ENCODE measurements around the gene ZNF502. TPM values are rescaled to one million over a fixed set of nuclear protein-coding genes. Genes with fewer than 3 reads are reported as not detected.

Gene ZNF502
- total RNA-seq, 1 donor from 2014 or later = 0.59 TPM

DNA sequence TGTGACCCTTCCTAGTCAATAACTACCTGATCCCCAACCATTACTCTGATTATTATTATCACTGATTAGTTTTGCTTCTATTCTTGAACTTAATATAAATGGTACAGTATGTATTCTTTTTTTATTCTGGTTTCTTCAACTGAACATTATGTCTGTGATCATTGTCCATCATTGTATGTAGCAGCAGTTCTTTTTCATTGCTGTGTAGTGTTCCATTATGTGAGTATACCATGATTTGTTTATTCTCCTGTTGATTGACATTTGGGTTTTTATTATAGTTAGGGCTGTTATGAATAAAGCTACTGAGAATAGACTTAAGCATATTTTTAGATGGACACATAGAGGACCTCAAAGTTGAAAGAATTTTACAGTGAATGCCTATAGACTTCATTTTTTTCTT, 51.8 kb downstream of the ZNF502 start:
- intact Hi-C loops (cut with micrococcal nuclease) = loop anchor here (10.0 kb wide), 2 partner anchors 289 to 921 kb away; partner anchors contain the start of genes SACM1L and ZNF445

DNA sequence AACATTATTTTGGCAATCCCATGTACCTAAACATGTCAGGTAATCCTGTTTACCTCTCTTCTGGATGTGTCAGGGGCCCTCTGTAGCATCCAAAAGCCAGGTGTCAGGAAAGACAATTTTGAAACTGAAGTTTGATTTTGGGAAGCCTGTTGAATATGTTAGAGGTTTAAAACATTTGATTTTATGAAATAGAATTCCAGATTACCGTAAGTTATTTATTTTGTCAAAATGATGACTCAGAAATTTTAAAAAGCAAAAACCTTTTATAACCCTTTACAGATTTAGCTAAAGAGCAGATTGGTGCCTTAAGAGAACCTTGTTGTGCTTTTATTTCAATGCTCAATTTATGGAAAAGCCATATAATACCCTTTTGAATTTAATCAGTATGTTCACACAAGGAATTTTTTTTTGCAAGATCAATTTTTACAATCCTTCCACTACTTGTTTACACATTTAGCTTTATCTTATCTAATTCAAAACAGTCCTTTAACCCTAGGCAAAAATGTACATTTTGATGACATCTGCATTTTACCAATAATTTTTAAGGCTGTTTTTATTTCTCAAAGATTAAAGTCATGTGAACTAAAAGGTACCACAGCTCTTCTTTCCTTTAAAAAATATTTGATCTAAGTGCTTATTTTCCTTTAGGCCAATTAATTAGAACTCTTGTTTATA, 59.1 kb downstream of the ZNF502 start:
- intact Hi-C loops (cut with micrococcal nuclease) = no loop called here

DNA sequence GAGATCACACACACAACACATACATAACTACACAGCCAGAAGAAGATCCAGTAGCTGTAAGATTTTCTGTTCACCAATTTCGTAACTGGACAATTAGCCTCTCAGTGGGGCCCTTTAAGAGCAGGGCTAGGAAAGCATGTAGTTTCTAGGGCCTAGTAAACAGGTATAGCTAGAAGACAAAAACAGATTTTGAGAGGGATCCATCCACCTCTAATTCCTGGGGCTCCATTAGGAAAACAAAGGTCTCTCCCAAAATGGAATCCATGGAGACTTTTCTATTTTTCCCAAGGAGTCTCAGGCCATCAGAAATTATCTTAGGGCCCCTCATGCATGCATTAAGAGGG, 59.6 kb downstream of the ZNF502 start:
- intact Hi-C loops (cut with micrococcal nuclease) = no loop called here

Other genes starting within 250 kb of the ZNF502 start
- gene ZNF445, start 235.0 kb upstream of the ZNF502 start, total RNA-seq = 25.6 and 25.7 TPM in 2 replicates
- gene ZKSCAN7, start 157.5 kb upstream of the ZNF502 start, total RNA-seq = 0.61 and 0.64 TPM in 2 replicates
- gene ZNF660, start 127.7 kb upstream of the ZNF502 start, total RNA-seq = 0.11 and 0.14 TPM in 2 replicates
- gene ZNF197, start 87.6 kb upstream of the ZNF502 start, total RNA-seq = 12.1 and 12.7 TPM in 2 replicates
- gene ZNF35, start 63.9 kb upstream of the ZNF502 start, total RNA-seq = 2.8 and 4.0 TPM in 2 replicates
- 1.8 and 1.9 TPM in 2 replicates for gene ZNF501, start 17.0 kb downstream of the ZNF502 start, total RNA-seq
- 33.1 and 37.3 TPM in 2 replicates for gene KIAA1143, start 49.0 kb downstream of the ZNF502 start, total RNA-seq
- 43.3 and 44.8 TPM in 2 replicates for gene KIF15, start 49.1 kb downstream of the ZNF502 start, total RNA-seq
- 9.3 and 9.4 TPM in 2 replicates for gene TMEM42, start 149.3 kb downstream of the ZNF502 start, total RNA-seq
- not detected in 2 replicates for gene TGM4, start 161.9 kb downstream of the ZNF502 start, total RNA-seq